ENCODE measurements around the gene ABCA2. TPM values are rescaled to one million over a fixed set of nuclear protein-coding genes. Genes with fewer than 3 reads are reported as not detected.

ABCA2 gene
- total RNA-seq, 1 donor from 2014 or later: 16.2 TPM

GRCh38 chr9:137044502-137045177 is 16.6 kb upstream of the ABCA2 start:
- Mint-ChIP-seq H3K36me3 (ENCODE audit: low read depth, unreplicated experiment) (no peaks in the 10 kb centered on the region), H3K27me3 (ENCODE audit: low read depth, unreplicated experiment) (peaks cover 19% of the 10 kb centered on the region), H3K27ac (ENCODE audit: unreplicated experiment) (peak overlapping the region; percentile 72), H3K4me1 (ENCODE audit: low read depth, unreplicated experiment) (peaks cover 2% of the 10 kb centered on the region), H3K4me3 (ENCODE audit: unreplicated experiment) (peak overlapping the region; percentile 79), H3K9me3 (ENCODE audit: unreplicated experiment) (no peaks in the 10 kb centered on the region)
- Histone ChIP-seq H3K9ac (ENCODE audit: low read length) (peak overlapping the region; percentile 48), H3K4me2 (ENCODE audit: low read length) (peak overlapping the region; percentile 98), H3K27me3 (ENCODE audit: insufficient read depth, low read length) (peaks cover 5% of the 10 kb centered on the region), H2AFZ (ENCODE audit: low read depth, low read length) (no peak overlapping the region), H3K9me3 (ENCODE audit: insufficient read depth, low read depth, low read length) (no peaks in the 10 kb centered on the region), H4K20me1 (ENCODE audit: insufficient read depth, low read length) (peaks cover 32% of the 10 kb centered on the region), H3K4me1 (ENCODE audit: insufficient read depth, low read length) (peaks cover 16% of the 10 kb centered on the region), H3K27ac (ENCODE audit: low read depth, low read length) (no peak overlapping the region), H3K36me3 (ENCODE audit: insufficient read depth, low read length) (no peaks in the 10 kb centered on the region), H3K79me2 (ENCODE audit: insufficient read depth, low read length) (peaks cover 22% of the 10 kb centered on the region), H3K4me3 (ENCODE audit: insufficient read depth, low read depth, low read length) (peak overlapping the region; percentile 65)
- no peak for DNase-seq (ENCODE audit: low read depth)
- TF ChIP-seq EZH2 (IDR thresholded peaks at IDR 0.05; ENCODE audit: insufficient read depth, low read length): no peak
- no peak for TF ChIP-seq CTCF (IDR thresholded peaks at IDR 0.05; ENCODE audit: insufficient read depth, low read depth, low read length)
- FAIRE-seq: no peak

GRCh38 chr9:137044037-137044436 is 16.0 kb upstream of the ABCA2 start:
- Histone ChIP-seq H3K36me3 (ENCODE audit: insufficient read depth, low read length) (no peaks in the 10 kb centered on the region), H3K27ac (ENCODE audit: low read depth, low read length) (no peak overlapping the region), H3K9me3 (ENCODE audit: insufficient read depth, low read depth, low read length) (no peaks in the 10 kb centered on the region), H3K4me3 (ENCODE audit: insufficient read depth, low read depth, low read length) (no peak overlapping the region), H3K27me3 (ENCODE audit: insufficient read depth, low read length) (no peaks in the 10 kb centered on the region), H4K20me1 (ENCODE audit: insufficient read depth, low read length) (peaks cover 32% of the 10 kb centered on the region), H3K79me2 (ENCODE audit: insufficient read depth, low read length) (peaks cover 22% of the 10 kb centered on the region), H3K9ac (ENCODE audit: low read length) (no peak overlapping the region), H2AFZ (ENCODE audit: low read depth, low read length) (no peak overlapping the region), H3K4me2 (ENCODE audit: low read length) (peak overlapping the region; percentile 98), H3K4me1 (ENCODE audit: insufficient read depth, low read length) (peaks cover 16% of the 10 kb centered on the region)
- DNase-seq (ENCODE audit: low read depth) (no peak), FAIRE-seq (no peak)
- Mint-ChIP-seq H3K4me1 (ENCODE audit: low read depth, unreplicated experiment) (peaks cover 2% of the 10 kb centered on the region), H3K27ac (ENCODE audit: unreplicated experiment) (no peak overlapping the region), H3K4me3 (ENCODE audit: unreplicated experiment) (no peak overlapping the region), H3K9me3 (ENCODE audit: unreplicated experiment) (no peaks in the 10 kb centered on the region), H3K36me3 (ENCODE audit: low read depth, unreplicated experiment) (no peaks in the 10 kb centered on the region), H3K27me3 (ENCODE audit: low read depth, unreplicated experiment) (peaks cover 15% of the 10 kb centered on the region)
- no peak for TF ChIP-seq CTCF (IDR thresholded peaks at IDR 0.05; ENCODE audit: insufficient read depth, low read depth, low read length)
- TF ChIP-seq EZH2 (IDR thresholded peaks at IDR 0.05; ENCODE audit: insufficient read depth, low read length): no peak
